GM12878 (cell line): Measurements from ENCODE around the gene COQ2. TPM values are rescaled to one million over a fixed set of nuclear protein-coding genes. Genes with fewer than 3 reads are reported as not detected.

Source experiments
- ATAC-seq: fragments of 200-7000 bp; cut with Tn5 transposase; 3 replicates; pipeline ENCODE4 v1.9.1; 2020; ENCODE audit warnings: mild to moderate bottlenecking, moderate library complexity
- BruUV-seq: library from RNA; stranded (reverse); fragments of 400-500 nt; replicated peaks from 2 replicates; lab custom pipeline; 2021; lab: Mats Ljungman, UMichigan
- CTCF ChIA-PET: fragments of 300-600 bp; sonication (Branson Sonifier 250); formaldehyde crosslinking; extraction: SDS; loops from one replicate; lab custom pipeline; 2021; ENCODE audit warnings: inconsistent platforms; lab: Yijun Ruan, JAX
- POLR2A ChIA-PET: fragments of 350-600 bp; formaldehyde crosslinking; extraction: SDS; loops from one replicate; lab custom pipeline; 2021; ENCODE audit warnings: inconsistent platforms; lab: Charles Lee
- RAD21 ChIA-PET: fragments of 300-600 bp; sonication (Branson Sonifier 250); formaldehyde crosslinking; loops from one replicate; lab custom pipeline; 2023; ENCODE audit warnings: antibody characterized with exemption; ENCODE audit not compliant: unreplicated experiment; lab: Charles Lee
- SMC1A ChIA-PET: fragments of 300-600 bp; sonication (Branson Sonifier 250); formaldehyde crosslinking; loops from one replicate; lab custom pipeline; 2023; ENCODE audit not compliant: unreplicated experiment, uncharacterized antibody; lab: Charles Lee
- DNase-seq: peaks from one replicate; pipeline ENCODE4 v3.0.0-alpha.2; 2011; ENCODE audit warnings: low read depth, low spot score
- FAIRE-seq: peaks from 3 replicates; lab custom pipeline; 2011; peaks lifted over from hg19 to GRCh38; lab: Jason Lieb, UNC
- H2AFZ ChIP-seq: 2 replicates; pipeline ENCODE4 v1.6.0; 2011; ENCODE audit warnings: low read depth, low read length, control low read depth; ENCODE audit not compliant: control insufficient read depth
- H3K27ac ChIP-seq: 2 replicates; pipeline ENCODE4 v1.5.1; 2011; ENCODE audit warnings: control low read depth; ENCODE audit not compliant: control insufficient read depth, insufficient read depth
- H3K27me3 ChIP-seq, 2 experiments: replicated peaks in 1 of 2; 2 replicates each; pipeline versions ENCODE4 v1.6.0 to v1.6.1; 2011; ENCODE audit warnings: low read length in 1 of 2; ENCODE audit not compliant: control insufficient read depth in 2 of 2, insufficient read depth in 2 of 2
- H3K36me3 ChIP-seq, 2 experiments: 2 replicates each; pipeline ENCODE4 v1.5.1; 2011; ENCODE audit warnings: low read length in 1 of 2; ENCODE audit not compliant: control insufficient read depth in 2 of 2, insufficient read depth in 2 of 2
- H3K4me1 ChIP-seq: 2 replicates; pipeline ENCODE4 v1.6.1; 2011; ENCODE audit warnings: mild to moderate bottlenecking, low read length, moderate library complexity, mixed read lengths; ENCODE audit not compliant: control insufficient read depth, insufficient read depth
- H3K4me2 ChIP-seq: 2 replicates; pipeline ENCODE4 v1.6.0; 2011; ENCODE audit warnings: control low read depth; ENCODE audit not compliant: control insufficient read depth, insufficient read depth
- H3K4me3 ChIP-seq: fragments of 200-600 bp; sonication (generic); 2 replicates; pipeline ENCODE4 v1.5.1; 2016
- H3K79me2 ChIP-seq: 2 replicates; pipeline ENCODE4 v1.6.0; 2011; ENCODE audit warnings: low read length; ENCODE audit not compliant: control insufficient read depth, insufficient read depth
- H3K9ac ChIP-seq: 2 replicates; pipeline ENCODE4 v1.8.0; 2011; ENCODE audit warnings: low read length, control low read depth, mixed read lengths; ENCODE audit not compliant: control insufficient read depth, insufficient read depth
- H3K9me3 ChIP-seq: replicated peaks from 3 replicates; pipeline ENCODE4 v1.5.1; 2011; ENCODE audit warnings: mild to moderate bottlenecking, low read length; ENCODE audit not compliant: control insufficient read depth, insufficient read depth
- H4K20me1 ChIP-seq: 2 replicates; pipeline ENCODE4 v1.6.0; 2011; ENCODE audit not compliant: control insufficient read depth, insufficient read depth
- ASH2L ChIP-seq: fragments of 300-600, 200-600 bp; sonication (generic); IDR thresholded peaks from 2 replicates; pipeline ENCODE4 v1.6.1; 2017; ENCODE audit warnings: low read depth, mild to moderate bottlenecking, borderline replicate concordance
- BCL11A ChIP-seq: IDR thresholded peaks from 2 replicates; pipeline ENCODE4 v1.6.1; 2011; ENCODE audit warnings: low read depth, low read length
- CBFB ChIP-seq: IDR thresholded peaks from 2 replicates; pipeline ENCODE4 v1.6.1; 2016; ENCODE audit warnings: antibody characterized with exemption, low read depth
- CHD4 ChIP-seq: fragments of 200-600 bp; sonication (generic); IDR thresholded peaks from 2 replicates; pipeline ENCODE4 v1.6.1; 2016; ENCODE audit warnings: mild to moderate bottlenecking
- CREM ChIP-seq: IDR thresholded peaks from 2 replicates; pipeline ENCODE4 v1.6.1; 2014; ENCODE audit warnings: antibody characterized with exemption, low read depth
- EP300 ChIP-seq, 2 experiments: fragments of 150-350 bp in 1 of 2; IDR thresholded peaks; 2 replicates each; pipeline ENCODE4 v1.6.1; 2011 to 2012; ENCODE audit warnings: low read depth in 2 of 2, low read length in 2 of 2, borderline replicate concordance in 1 of 2, improper control_type of control experiment in 1 of 2, inconsistent platforms in 1 of 2; ENCODE audit not compliant: control insufficient read depth in 1 of 2
- FOXM1 ChIP-seq: IDR thresholded peaks from 2 replicates; pipeline ENCODE4 v1.6.1; 2012; ENCODE audit warnings: low read depth, mild to moderate bottlenecking, inconsistent platforms, low read length, moderate library complexity
- PAX8 ChIP-seq: fragments of 450-650 bp; IDR thresholded peaks from 2 replicates; pipeline ENCODE4 v1.6.1; 2017; ENCODE audit warnings: mild to moderate bottlenecking, moderate library complexity
- PML ChIP-seq: IDR thresholded peaks from 2 replicates; pipeline ENCODE4 v1.6.1; 2012; ENCODE audit warnings: low read length, inconsistent platforms
- SPI1 ChIP-seq: IDR thresholded peaks from 2 replicates; pipeline ENCODE4 v1.6.1; 2011; ENCODE audit warnings: low read depth, mild to moderate bottlenecking, low read length, moderate library complexity, borderline replicate concordance; ENCODE audit not compliant: insufficient read depth
- TBL1XR1 ChIP-seq: IDR thresholded peaks from 2 replicates; pipeline ENCODE4 v1.6.1; 2012; ENCODE audit warnings: low read depth, low read length, improper control_type of control experiment
- YY1 ChIP-seq: IDR thresholded peaks from 2 replicates; pipeline ENCODE4 v1.6.1; 2011; ENCODE audit warnings: low read depth, mild to moderate bottlenecking, low read length
- ZNF384 ChIP-seq: IDR thresholded peaks from 2 replicates; pipeline ENCODE4 v1.6.1; 2012; ENCODE audit warnings: low read depth, mild to moderate bottlenecking, low read length, improper control_type of control experiment, borderline replicate concordance
- WGBS: methylation state at CpG from one replicate; pipeline ENCODE4 v1.1.6; 2016; ENCODE audit warnings: low lambda C conversion rate; ENCODE audit not compliant: insufficient replicate concordance, insufficient coverage; ENCODE audit errors: missing lambda C conversion rate; 5-methylcytosine and 5-hydroxymethylcytosine counted together
- in situ Hi-C: fragments of 300-500 bp; cut with MboI; formaldehyde crosslinking; loops from 9 replicates; pipeline ENCODE4 v1.14.3; 2018; ENCODE audit warnings: mixed read lengths
- intact Hi-C: fragments of 100-400 bp; cut with micrococcal nuclease; formaldehyde crosslinking; loops from one replicate; pipeline ENCODE4 v1.14.2; 2022; ENCODE audit not compliant: unreplicated experiment
- polyA plus RNA-seq, 11 experiments: library from polyadenylated mRNA; depleted of rRNA in 4 of 11; unstranded in 6 of 11; stranded (reverse) in 5 of 11; fragments of >200 nt; fragmentation: Nextera tagmentation in 4 of 11; fragmentation: Illumina TruSeq in 1 of 11; extraction: Ambion mirVana in 4 of 11; extraction: Trizol in 1 of 11; gene quantifications; 1 replicate in 1 of 11; 2 replicates in 10 of 11; pipeline versions ENCODE4 v1.2.1 to v1.2.3, GENCODE V29; 2011 to 2016; ENCODE audit warnings: inconsistent platforms in 2 of 11, missing spikeins in 2 of 11, low read depth in 1 of 11
- total RNA-seq, 4 experiments: library from RNA; depleted of rRNA in 3 of 4; stranded (reverse); fragments of >200 nt in 3 of 4; fragmentation: Illumina TruSeq in 1 of 4; extraction: Trizol in 1 of 4; gene quantifications; 2 replicates each; pipeline versions ENCODE4 v1.2.1 to v1.2.3, GENCODE V29; 2013 to 2021
- TF ChIP-seq, protein P1 (sequence below): fragments of 450-650 bp; IDR thresholded peaks from 2 replicates; pipeline ENCODE4 v1.6.1; 2018; ENCODE audit warnings: borderline replicate concordance, mild to moderate bottlenecking; ENCODE audit not compliant: partially characterized antibody
- TF ChIP-seq, protein P2 (sequence below): fragments of 450-650 bp; IDR thresholded peaks from 2 replicates; pipeline ENCODE4 v1.6.1; 2017; ENCODE audit warnings: mild to moderate bottlenecking, moderate library complexity

COQ2 gene
- total and polyA plus RNA-seq, 10 of the 15 experiments (the other 5 are each of a cell fraction or from before 2014, with no cell fraction given), result 5.0 to 46.7 (median 19.1) TPM

DNA sequence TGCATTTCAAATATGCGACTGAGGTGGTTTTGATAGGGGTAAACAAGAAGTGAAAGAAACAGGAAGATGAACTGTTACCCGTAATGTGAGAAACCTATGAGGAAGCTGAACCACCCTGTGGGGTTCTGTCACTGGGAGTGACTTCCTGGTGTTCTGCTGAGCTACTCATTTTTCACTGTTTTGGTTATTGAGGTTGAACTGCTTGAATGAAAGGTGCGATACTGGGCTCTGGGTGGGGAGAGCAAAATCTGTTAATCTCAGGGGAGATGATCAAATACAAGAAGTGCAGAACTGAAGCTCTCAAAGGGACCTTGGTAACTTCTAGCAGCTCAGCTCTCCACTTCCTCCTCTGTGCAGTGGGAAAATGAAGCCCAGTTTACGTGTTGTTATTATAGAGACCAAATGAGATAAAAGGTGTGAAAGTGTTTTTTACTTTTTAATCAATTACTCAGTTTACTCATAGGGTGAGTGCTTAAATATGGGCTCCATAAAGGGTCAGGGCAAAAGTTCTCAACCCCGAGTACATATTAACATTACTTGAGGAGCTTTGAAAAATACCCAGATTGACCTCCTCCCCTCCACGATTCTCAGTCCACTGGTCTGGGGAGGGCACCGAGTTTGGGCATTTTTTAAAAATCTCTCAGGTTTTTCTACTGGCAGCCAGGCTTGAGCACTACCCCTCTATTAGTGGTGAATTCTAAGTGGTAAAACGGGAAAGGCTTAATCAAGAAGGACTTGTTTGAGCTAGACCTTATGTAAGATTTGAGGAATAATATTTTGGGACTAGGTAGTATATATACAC lies 66.7 kb downstream of the COQ2 start:
- no peaks in the 10 kb centered on the region; the same call in 1 of the 2 replicates for H3K79me2 ChIP-seq
- no peak overlapping the region for H2AFZ ChIP-seq
- in situ Hi-C loops, result loop anchor here (5.0 kb wide), 1 partner anchor 106 kb away; the partner anchor contains the start of gene PLAC8
- ChIA-PET RAD21 (interaction anchor here (0.8 to 4.4 kb wide), 27 partner anchors 13 to 318 kb away, joined by 3 to 127 read pairs (median 9); partner anchors contain the start of genes COPS4, COQ2 and PLAC8), SMC1A (interaction anchor here (0.7 to 10.4 kb wide), 29 partner anchors 11 to 313 kb away, joined by 3 to 183 read pairs (median 10); partner anchors contain the start of genes COPS4, COQ2 and PLAC8), CTCF (interaction anchor here (0.5 to 3.7 kb wide), 24 partner anchors 14 to 143 kb away, joined by 3 to 34 read pairs (median 8); partner anchors contain the start of genes COQ2 and PLAC8), POLR2A (interaction anchor here (0.7 to 6.8 kb wide), 19 partner anchors 15 to 206 kb away, joined by 3 to 77 read pairs (median 5); partner anchors contain the start of gene PLAC8)
- H3K9ac ChIP-seq, result peak overlapping the region; percentile 63
- intact Hi-C loops, result loop anchor here (1.0 to 5.0 kb wide), 9 partner anchors 22 to 206 kb away; partner anchors contain the start of gene LIN54
- H4K20me1 ChIP-seq, result no peaks in the 10 kb centered on the region
- peak; percentile 99 for DNase-seq
- H3K27me3 ChIP-seq, result no peaks in the 10 kb centered on the region
- H3K36me3 ChIP-seq, result no peaks in the 10 kb centered on the region
- peaks cover 70% of the 10 kb centered on the region for H3K4me1 ChIP-seq
- peaks cover 6% of the 10 kb centered on the region; the same call in 2 of the 3 replicates for H3K9me3 ChIP-seq
- WGBS, result 3% methylated on average over 8 of the region's 8 CpGs
- peak overlapping the region; percentile 97 for H3K27ac ChIP-seq
- BruUV-seq, result TSS peak; percentile 93
- peak overlapping the region; percentile 17; the same call in 1 of the 2 replicates for H3K4me3 ChIP-seq
- FAIRE-seq, result peak; percentile 92
- peak; percentile 79 for ATAC-seq
- peak overlapping the region; percentile 97 for H3K4me2 ChIP-seq
- peak; percentile 63; the same call in 1 of the 2 replicates for TF ChIP-seq PML
- TF ChIP-seq, protein P1, sequence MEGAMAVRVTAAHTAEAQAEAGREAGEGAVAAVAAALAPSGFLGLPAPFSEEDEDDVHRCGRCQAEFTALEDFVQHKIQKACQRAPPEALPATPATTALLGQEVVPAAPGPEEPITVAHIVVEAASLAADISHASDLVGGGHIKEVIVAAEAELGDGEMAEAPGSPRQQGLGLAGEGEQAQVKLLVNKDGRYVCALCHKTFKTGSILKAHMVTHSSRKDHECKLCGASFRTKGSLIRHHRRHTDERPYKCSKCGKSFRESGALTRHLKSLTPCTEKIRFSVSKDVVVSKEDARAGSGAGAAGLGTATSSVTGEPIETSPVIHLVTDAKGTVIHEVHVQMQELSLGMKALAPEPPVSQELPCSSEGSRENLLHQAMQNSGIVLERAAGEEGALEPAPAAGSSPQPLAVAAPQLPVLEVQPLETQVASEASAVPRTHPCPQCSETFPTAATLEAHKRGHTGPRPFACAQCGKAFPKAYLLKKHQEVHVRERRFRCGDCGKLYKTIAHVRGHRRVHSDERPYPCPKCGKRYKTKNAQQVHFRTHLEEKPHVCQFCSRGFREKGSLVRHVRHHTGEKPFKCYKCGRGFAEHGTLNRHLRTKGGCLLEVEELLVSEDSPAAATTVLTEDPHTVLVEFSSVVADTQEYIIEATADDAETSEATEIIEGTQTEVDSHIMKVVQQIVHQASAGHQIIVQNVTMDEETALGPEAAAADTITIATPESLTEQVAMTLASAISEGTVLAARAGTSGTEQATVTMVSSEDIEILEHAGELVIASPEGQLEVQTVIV, result peak; percentile 59
- no peak; the same call in 1 of the 2 replicates for TF ChIP-seq CREM
- 0 out of 2 replicates have a peak, but pooled peaks have one; percentile 37 for TF ChIP-seq TBL1XR1
- TF ChIP-seq SPI1, result peak; percentile 89; the same call in 1 of the 2 replicates
- TF ChIP-seq, protein P2, sequence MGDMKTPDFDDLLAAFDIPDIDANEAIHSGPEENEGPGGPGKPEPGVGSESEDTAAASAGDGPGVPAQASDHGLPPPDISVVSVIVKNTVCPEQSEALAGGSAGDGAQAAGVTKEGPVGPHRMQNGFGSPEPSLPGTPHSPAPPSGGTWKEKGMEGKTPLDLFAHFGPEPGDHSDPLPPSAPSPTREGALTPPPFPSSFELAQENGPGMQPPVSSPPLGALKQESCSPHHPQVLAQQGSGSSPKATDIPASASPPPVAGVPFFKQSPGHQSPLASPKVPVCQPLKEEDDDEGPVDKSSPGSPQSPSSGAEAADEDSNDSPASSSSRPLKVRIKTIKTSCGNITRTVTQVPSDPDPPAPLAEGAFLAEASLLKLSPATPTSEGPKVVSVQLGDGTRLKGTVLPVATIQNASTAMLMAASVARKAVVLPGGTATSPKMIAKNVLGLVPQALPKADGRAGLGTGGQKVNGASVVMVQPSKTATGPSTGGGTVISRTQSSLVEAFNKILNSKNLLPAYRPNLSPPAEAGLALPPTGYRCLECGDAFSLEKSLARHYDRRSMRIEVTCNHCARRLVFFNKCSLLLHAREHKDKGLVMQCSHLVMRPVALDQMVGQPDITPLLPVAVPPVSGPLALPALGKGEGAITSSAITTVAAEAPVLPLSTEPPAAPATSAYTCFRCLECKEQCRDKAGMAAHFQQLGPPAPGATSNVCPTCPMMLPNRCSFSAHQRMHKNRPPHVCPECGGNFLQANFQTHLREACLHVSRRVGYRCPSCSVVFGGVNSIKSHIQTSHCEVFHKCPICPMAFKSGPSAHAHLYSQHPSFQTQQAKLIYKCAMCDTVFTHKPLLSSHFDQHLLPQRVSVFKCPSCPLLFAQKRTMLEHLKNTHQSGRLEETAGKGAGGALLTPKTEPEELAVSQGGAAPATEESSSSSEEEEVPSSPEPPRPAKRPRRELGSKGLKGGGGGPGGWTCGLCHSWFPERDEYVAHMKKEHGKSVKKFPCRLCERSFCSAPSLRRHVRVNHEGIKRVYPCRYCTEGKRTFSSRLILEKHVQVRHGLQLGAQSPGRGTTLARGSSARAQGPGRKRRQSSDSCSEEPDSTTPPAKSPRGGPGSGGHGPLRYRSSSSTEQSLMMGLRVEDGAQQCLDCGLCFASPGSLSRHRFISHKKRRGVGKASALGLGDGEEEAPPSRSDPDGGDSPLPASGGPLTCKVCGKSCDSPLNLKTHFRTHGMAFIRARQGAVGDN, result peak; percentile 14; the same call in 1 of the 2 replicates
- peak; percentile 80 for TF ChIP-seq CBFB
- no peak for TF ChIP-seq CHD4
- no peak for TF ChIP-seq ZNF384
- peak; percentile 78 to 88; a peak in 2 of 4 replicates for TF ChIP-seq EP300 (IDR thresholded peaks at IDR 0.05; ENCODE audit: borderline replicate concordance in 1 of 2, control insufficient read depth in 1 of 2, low read depth in 2 of 2, low read length in 2 of 2)
- no peak for TF ChIP-seq PAX8
- TF ChIP-seq FOXM1, result 0 out of 2 replicates have a peak, but pooled peaks have one; percentile 53
- no peak for TF ChIP-seq YY1
- TF ChIP-seq BCL11A, result peak; percentile 48; the same call in 1 of the 2 replicates
- no peak for TF ChIP-seq ASH2L
